NCI-H187 (cell line): ENCODE data around the gene ARRDC5.
"Not testable (repeated sequence)": the region's sequence is repeated elsewhere in the genome, so short reads cannot be mapped to it uniquely, and the experiment has no call there.

ENCODE experiments used
- DNase-seq, 2 experiments: peaks; one replicate each; lab custom pipeline; 2025; lab: John Stamatoyannopoulos, UW

The ARRDC5 gene

GRCh38 chr19:4868286-4868834 is 34.3 kb downstream of the ARRDC5 start:
- no peak for DNase-seq

- DNase-seq: no peak
Measured at GRCh38 chr19:4867534-4868285, 35.0 kb downstream of the ARRDC5 start, which contains the start of gene PLIN3. TSS of gene PLIN3 (minus strand) at chr19:4867667. CDS start at chr19:4861394, 6,273 bp downstream.

- no peak for DNase-seq
Measured at GRCh38 chr19:4866595-4867424, 35.9 kb downstream of the ARRDC5 start.

GRCh38 chr19:4861147-4861546 is 41.5 kb downstream of the ARRDC5 start:
- DNase-seq: no peak

- no peak for DNase-seq
Measured at GRCh38 chr19:4859697-4860096, 43.0 kb downstream of the ARRDC5 start.

GRCh38 chr19:4856468-4856867 is 46.2 kb downstream of the ARRDC5 start:
- DNase-seq: not testable (repeated sequence)

- DNase-seq: not testable (repeated sequence)
Measured at GRCh38 chr19:4853506-4853905, 49.2 kb downstream of the ARRDC5 start.

- DNase-seq: no peak
Measured at GRCh38 chr19:4852484-4852883, 50.2 kb downstream of the ARRDC5 start.

GRCh38 chr19:4851551-4852290 is 51.0 kb downstream of the ARRDC5 start:
- peak; percentile 22 to 53 for DNase-seq

GRCh38 chr19:4849019-4849418 is 53.7 kb downstream of the ARRDC5 start:
- no peak for DNase-seq

- DNase-seq: no peak
Measured at GRCh38 chr19:4847190-4847973, 55.3 kb downstream of the ARRDC5 start.

- DNase-seq: not testable (repeated sequence)
Measured at GRCh38 chr19:4845975-4846374, 56.7 kb downstream of the ARRDC5 start.

GRCh38 chr19:4844348-4845179 is 58.1 kb downstream of the ARRDC5 start:
- no peak for DNase-seq

GRCh38 chr19:4843647-4843965 is 59.1 kb downstream of the ARRDC5 start:
- no peak for DNase-seq
